Cardiac fibroblast (primary cell): ENCODE data around the gene VAV2.

Experiments used
- DNase-seq, 2 donors: peaks; one replicate each; pipeline versions ENCODE4 v3.0.0 to v3.0.0-alpha.2; 2010; ENCODE audit warnings: low read depth in 2 of 2
- H3K4me3 ChIP-seq, 2 donors: replicated peaks in 1 of 2; 1 replicate in 1 of 2; 2 replicates in 1 of 2; pipeline ENCODE4 v1.5.1; 2011; ENCODE audit warnings: low read depth in 2 of 2, low read length in 2 of 2, mild to moderate bottlenecking in 2 of 2, moderate library complexity in 1 of 2
- TF ChIP-seq, protein P1 (sequence below): IDR thresholded peaks from one replicate; pipeline ENCODE4 v1.5.1; 2011; ENCODE audit warnings: low read depth, mild to moderate bottlenecking, low read length, inconsistent platforms

The VAV2 gene

DNA sequence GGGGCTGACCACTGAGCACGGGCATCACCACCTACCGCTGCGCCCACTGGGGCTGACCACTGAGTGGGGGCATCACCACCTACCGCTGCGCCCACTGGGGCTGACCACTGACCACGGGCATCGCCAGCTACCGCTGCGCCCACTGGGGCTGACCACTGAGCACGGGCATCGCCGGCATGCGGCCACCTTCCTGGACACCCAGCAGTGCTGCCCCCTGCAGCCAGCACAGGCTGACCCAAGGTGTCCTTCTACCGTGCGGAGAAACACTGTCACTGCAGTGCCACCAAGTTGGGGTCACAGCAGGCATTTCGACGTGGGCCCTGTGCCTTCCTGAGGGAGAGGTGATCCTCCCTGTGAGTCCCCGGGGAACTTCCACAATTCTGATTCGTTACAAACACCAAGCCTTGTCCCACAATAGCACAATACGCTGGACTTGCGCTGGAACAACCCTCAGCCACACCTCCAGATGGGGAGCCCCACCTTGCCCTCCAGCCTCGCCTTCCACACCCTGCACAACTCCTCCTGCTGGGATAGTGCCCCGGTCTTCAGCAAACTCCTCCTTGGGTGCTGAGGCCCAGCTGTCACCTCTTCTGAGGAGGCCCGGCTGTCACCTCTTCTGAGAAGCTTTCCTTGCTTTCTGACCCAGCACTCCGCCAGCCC, 163.7 kb downstream of the VAV2 start:
- no peak overlapping the region for H3K4me3 ChIP-seq
- DNase-seq: no peak
- TF ChIP-seq, protein P1, sequence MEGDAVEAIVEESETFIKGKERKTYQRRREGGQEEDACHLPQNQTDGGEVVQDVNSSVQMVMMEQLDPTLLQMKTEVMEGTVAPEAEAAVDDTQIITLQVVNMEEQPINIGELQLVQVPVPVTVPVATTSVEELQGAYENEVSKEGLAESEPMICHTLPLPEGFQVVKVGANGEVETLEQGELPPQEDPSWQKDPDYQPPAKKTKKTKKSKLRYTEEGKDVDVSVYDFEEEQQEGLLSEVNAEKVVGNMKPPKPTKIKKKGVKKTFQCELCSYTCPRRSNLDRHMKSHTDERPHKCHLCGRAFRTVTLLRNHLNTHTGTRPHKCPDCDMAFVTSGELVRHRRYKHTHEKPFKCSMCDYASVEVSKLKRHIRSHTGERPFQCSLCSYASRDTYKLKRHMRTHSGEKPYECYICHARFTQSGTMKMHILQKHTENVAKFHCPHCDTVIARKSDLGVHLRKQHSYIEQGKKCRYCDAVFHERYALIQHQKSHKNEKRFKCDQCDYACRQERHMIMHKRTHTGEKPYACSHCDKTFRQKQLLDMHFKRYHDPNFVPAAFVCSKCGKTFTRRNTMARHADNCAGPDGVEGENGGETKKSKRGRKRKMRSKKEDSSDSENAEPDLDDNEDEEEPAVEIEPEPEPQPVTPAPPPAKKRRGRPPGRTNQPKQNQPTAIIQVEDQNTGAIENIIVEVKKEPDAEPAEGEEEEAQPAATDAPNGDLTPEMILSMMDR: no peak

DNA sequence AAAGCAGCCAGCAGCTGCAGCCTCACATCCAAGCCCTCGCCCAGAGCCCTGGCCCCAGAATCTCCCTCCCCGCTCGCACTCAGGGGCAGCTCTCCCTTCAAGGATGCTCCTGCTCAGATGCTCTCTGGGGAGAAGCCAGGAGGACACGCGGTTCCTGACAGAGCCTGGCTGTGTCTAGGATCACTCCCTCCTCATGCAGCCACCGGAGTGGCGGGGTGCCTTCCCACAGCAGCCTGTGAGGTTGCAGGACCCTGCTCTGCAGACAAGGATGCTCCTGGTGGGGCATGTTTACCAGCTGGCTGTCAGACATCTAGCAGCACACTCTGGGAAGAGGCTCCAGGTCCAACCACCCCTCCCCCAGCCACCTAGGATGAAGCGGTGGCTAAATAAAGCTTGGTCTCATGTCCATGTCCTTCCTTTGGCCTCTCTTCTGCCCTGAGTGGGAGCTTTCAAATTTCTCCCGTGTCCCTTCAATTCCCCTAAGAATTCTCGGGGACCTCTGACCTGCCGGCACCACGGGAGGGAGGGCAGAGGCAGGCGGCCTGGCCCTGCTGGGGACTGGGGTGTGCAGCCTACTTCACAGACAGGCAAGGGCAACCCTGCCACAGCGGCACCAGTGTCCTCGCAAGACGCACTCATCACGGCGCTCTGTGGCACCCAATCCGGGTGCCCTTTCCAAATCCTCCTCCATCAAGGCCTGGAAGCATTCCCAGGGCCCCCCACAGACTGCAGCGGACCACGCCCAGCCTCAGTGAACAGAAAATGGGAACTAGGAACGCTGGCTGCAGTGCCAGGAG, 165.6 kb downstream of the VAV2 start:
- no peak overlapping the region for H3K4me3 ChIP-seq
- TF ChIP-seq, protein P1: no peak
- DNase-seq: no peak

DNA sequence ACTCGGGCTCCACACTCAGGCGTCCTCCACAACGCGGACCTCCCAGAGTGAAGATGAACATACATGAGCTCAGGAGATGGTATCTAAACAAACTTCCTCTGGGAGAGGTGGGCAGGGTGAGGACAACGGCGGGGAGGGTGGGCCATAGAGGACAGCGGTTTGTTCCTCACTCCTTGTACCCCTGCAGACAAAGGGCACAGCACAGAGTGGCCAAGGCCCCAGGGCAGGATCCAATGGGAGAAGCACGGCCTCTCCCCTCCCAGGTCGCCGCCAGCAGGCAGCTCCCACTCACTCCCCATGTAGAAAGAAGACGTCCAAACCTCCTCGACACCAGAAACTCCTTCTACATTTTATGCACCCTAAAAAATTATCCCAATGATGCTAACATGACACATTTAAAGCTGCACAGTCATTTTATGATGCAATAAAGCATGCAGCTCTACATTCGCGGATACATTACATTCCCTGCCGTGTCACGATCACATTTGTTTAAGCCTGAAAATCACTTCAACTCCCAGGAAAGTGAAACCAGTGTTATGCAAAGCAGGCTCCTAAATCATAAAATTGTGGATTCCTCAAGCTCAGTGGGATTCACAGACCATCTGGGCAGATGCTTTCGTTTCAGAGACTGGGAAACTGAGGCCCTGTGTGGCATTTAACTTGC, 166.4 kb downstream of the VAV2 start:
- peak; percentile 36 to 47 for DNase-seq
- no peak overlapping the region for H3K4me3 ChIP-seq
- TF ChIP-seq, protein P1: no peak

DNA sequence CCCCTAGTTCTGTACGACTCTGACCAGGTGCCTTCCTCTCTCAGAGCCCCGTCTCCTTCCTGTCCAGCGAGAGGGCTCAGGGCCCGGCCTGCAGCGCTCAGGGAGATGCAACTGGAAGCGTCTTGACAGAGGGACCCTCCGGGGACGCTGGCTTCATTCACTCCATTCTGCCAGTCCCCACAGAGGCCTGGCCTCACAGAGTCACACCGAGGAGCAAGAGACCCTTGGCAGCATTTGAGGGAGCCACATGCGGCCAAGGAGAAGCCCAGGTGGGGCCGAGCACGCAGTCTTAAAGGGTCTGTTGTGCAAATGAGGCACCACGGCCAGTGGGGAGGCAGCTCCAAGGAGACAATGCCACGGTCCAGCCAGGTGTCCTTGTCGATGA, 167.3 kb downstream of the VAV2 start:
- TF ChIP-seq, protein P1: no peak
- DNase-seq: no peak
- no peak overlapping the region for H3K4me3 ChIP-seq

DNA sequence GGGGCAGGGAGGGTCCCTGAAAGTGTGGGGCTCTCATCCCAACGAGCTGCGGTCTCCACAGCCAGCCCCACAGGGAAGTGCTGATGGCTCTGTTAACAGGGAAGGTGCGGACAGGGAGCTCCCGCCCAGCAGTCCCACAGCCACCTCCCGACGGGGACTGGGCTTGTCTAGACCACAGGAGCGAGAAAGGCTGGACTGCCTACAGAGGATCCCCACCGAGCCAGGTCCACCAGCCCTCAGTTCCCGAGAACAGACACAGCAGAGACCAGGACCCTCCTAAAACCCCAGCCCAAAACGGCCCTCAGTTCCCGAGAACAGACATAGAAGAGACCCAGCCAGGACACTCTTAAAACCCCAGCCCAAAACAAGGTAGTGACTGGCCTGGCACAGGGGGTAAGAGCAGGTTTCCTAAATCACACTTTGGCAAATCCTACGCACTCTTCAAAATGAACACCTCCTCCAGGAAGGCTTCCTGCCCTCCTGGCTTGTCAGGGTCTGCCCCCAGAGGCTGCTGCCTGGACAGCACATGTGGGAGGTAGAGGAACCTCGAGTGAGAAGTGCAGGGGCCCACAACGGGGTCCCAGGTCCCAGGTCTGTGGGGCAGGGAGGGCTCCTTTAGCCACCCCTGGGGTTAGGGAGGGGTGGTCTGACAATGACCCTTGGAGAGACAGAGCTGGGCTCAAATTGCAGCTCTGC, 167.9 kb downstream of the VAV2 start:
- no peak for DNase-seq
- TF ChIP-seq, protein P1: no peak

DNA sequence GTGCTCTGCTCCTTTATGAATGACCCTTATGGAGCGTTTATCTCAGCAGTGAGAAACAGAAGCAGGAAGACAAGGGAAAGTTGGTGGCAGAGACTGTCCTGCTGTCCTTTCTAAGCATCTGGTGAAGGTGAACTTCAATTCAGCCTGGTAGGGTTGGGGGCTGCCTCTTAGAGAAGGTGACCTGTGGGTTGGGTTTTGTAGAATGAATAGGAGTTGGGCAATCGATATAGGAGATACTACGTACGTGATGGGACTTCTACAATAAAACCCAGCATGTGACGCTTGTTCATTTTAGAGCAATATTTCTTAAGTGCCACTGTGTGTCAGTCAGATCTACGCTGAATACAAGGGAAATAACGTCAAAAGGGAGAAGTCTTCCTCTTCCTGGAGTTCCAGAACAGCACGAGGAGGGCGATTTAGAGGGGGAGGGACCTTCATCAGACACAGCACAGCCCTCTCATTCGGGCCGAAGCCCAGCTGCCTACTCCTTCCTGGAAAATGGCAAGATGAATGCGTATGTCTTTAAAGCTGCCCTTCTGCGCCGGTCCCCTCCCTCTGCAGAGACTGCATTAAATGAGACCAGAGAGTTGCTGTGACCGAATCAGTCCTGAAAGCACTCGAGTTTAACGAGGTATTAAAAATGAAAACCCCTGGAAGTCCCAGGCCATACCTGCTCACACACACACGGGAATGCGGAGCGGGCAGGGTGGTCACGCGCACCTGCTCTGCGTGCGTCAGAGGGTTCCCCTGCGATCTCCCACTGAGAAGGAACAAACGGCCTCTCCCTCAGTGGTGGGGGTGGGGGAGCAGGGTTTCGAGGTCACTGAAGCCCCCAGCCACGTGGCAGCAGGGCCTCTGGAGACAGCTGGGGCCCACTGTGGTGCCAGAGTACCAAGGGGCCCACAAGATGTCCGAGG, 168.7 kb downstream of the VAV2 start:
- TF ChIP-seq, protein P1: no peak
- no peak overlapping the region for H3K4me3 ChIP-seq
- no peak for DNase-seq

More for the DNA sequence above, 167.9 kb downstream of the VAV2 start:
- H3K4me3 ChIP-seq: no peak overlapping the region
